HG03175 (cell line): ENCODE results near the gene STXBP2.

Experiments
- ATAC-seq: cut with Tn5 transposase; IDR thresholded peaks from one replicate; pipeline ENCODE4 v1.9.1; 2021; ENCODE audit warnings: mild to moderate bottlenecking, moderate library complexity; ENCODE audit not compliant: unreplicated experiment

Gene STXBP2

GRCh38 chr19:7636691-7637373 lies at the start of gene STXBP2:
TSS of gene STXBP2 (plus strand) at chr19:7637110. CDS start at chr19:7637150, 40 bp downstream.
- ATAC-seq = peak; percentile 82

DNA sequence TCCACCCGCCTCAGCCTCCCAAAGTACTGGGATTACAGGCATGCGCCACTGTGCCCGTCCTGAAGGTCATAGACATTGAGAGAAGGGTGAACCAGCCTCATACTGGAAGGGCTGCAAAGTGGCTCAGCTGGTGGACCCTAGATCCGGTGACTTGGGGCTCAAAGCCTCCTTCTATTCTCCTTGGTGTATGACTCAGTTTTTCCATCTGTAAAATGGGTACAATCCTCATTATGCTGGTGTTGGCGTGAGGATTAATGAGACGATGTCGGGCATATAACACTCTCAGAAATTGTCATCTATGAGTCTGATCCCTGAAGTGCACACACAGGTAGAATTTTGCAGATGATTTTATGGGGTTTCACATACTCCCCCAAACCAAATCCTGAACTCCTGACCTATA lies 47.1 kb upstream of the STXBP2 start:
- ATAC-seq = no peak

DNA sequence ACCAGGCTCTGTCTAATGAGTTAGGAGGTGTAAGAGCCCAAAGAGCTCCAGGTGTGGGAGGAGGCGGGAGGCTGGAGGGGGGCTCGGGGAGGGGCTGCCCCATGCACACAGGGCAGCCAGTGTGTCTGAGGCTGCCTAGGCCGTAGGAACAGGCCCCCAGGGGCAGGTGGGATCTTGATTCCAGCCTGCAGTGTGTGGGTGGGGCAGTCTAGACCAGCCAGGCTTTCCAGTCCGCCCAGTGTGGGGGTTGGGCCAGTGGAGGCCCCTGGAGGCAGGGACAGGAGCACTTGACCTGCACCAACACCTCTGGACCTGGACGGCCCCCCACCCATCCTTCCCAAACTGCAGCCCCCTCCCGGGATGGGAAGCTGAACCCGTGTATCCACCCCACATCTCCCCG lies 46.7 kb upstream of the STXBP2 start:
- ATAC-seq = no peak

DNA sequence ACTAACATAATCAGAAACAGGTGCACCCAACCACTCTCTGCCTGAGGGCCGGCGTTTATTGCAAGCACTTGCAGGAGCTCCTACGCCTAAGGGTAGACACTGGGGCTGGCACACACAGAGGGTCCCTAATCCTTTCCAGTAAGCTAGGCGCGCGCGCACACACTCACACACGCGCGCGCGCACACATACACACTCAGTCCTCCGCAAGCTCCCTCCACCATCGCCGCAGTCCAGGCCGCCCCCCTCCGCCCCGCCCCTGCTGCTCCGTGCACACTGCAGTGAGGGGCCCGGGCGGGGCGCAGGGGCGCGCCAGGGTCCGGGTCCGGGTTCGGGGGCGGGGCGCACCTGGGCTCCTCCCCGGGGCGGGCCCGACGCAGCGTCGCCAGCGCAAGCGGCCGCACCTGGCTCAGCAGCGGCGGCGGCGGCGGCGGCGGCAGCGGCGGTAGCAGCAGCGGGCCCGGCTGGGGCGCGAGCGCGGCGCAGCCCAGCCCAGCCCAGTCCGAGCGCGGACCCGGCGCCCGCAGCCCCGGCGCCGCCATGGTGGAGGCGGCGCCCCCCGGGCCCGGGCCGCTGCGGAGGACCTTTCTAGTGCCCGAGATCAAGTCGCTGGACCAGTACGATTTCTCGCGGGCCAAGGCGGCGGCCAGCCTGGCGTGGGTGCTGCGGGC lies 41.3 kb upstream of the STXBP2 start, which contains the start of gene CAMSAP3:
Gene CAMSAP3 (plus strand): TSS at position 398 of the 668 bp plus-strand sequence. CDS start 140 bp downstream, at position 538.
- ATAC-seq = no peak

DNA sequence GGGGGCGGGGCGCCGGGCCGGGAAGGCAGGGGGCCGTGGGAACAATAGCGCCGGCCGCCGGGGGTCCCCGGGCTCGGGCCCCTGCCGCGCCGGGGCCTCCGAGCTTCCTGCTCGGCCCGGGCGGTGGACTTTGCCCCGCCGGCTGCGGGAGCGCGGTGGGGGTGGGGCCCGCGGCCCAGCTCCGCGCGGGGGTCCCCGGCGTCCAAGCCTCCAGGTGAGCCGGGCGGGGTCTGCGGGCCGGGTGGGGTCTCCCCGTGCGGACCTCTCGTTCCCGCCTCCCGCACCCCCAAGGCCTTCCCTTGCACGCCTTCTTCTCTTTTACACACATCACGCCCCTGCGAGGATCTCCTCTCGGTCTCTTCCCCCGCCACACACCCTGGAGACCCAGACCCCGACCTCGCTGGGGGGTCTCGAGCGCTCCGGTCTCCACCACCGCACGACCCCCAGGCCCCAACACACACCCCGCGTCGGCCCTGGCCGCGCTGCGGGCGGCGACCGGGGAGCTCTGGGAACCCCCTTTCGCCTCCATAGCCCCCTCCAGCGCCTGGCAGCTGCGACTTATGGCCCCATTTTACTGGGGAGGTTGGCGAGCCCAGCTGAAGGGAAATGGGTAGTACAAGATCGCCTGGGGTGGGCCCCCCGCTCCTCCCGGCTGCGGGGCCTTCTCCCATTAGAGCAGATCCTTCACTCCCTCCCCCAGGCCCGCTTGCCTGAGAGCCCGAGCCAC lies 40.5 kb upstream of the STXBP2 start:
- no peak for ATAC-seq

GRCh38 chr19:7597689-7598088 lies 39.2 kb upstream of the STXBP2 start:
- ATAC-seq = no peak

DNA sequence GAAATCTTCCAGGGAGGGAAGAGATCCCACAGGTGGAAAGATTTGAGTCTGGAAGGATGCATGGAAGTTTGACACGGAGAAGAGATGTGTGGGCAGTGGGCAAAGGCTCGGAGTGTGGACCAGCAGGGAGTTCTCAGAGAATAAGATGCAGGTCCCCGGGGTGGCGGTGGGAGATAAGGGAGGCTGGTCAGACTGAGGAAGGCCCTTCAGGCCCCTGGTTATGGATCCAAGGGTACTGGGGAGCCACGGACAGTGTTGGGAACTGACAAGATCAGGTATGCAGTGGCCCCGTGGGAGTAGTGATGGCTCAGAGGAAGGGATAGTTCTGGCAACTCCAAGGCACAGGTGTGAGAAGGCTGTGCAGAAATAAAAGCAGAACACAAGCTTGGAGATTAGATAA lies 38.7 kb upstream of the STXBP2 start:
- ATAC-seq = no peak

- ATAC-seq = no peak
Observed at GRCh38 chr19:7600721-7601120, 36.2 kb upstream of the STXBP2 start.

DNA sequence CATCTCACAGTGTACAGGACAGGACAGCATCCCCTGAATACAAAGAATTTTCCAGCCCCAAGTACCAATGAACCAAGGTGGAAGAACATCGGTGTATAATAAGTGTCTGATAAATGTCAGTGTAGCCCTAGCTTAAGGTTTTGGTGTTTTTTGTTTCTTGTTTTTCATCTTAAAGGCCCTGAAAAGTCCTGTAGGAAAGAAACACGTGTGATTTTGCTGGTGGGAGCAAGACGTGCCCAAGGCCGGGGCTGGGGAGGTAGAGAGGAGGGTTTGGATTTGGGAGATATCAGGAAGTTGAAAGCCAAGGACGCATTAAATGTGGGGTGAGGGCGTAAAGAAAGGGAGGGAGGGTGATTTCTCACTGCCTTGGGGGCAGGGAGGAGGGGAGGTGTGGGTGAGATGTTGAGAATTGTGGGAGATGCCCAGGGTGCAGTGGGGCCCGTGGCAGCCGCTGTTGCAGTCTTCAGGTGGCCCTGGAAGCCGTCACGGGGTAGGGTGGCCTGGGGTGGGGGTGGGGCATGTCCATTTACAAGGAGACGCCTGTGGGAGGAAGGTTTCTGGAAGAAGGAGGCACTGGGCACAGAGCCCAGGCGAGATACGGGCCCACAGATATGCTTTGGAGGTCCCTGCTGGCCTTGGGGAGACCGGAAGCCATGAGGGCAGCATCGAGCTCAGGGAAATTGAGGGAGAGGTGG lies 34.5 kb upstream of the STXBP2 start:
- ATAC-seq = no peak

- ATAC-seq = no peak
Observed at GRCh38 chr19:7602935-7603497, 33.9 kb upstream of the STXBP2 start.

- no peak for ATAC-seq
Observed at GRCh38 chr19:7603919-7604318, 33.0 kb upstream of the STXBP2 start.

DNA sequence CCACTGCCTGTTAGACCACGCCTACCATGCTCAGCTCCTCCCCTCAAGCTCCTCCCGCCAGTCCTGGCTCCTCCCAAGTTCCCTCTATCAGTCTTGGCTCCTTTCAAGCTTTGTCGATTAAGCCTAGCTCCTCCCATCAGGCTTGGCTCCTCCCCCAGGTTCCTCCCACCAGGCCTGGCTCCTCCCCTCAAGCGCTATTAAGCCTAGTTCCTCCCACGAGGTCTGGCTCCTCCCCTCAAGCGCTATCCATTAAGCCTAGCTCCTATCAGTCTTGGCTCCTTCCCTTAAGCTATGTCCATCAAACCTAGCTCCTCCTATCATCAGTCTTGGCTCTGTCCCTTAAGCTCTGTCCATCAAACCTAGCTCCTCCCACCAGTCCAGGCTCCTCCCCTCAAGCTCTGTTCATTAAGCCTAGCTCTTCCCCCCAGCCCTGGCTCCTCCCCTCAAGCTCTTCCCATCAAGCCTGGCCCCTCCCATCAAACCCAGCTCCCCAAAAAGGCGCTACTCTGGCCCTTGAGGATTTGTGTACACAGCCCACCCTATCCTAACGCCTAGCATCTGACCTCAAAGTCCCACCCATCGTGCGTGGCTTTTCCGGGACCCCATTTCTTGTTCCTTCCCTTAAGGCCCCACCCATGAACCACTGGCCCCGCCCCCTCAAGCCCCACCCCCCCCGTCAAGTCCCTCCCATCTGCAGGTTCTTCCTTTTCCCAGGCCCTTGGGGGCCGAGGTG lies 31.3 kb upstream of the STXBP2 start:
- no peak for ATAC-seq

DNA sequence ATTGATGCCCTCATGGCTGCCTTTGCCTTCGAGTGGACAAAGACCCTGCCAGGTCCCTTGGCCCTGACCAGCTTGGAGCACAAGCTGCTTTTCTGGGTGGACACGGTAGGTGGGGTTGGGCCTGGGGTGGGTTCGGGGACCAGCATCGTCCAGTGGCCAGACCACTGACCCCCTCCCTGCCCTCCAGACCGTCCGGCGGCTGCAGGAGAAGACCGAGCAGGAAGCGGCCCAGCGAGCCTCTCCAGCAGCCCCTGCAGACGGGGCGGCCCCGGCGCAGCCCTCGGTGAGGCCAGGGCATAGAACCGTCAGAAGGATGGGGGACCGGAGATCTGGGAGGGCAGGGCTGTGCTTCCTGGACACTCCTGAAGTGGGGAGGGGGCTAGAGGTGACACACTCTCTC lies 30.6 kb upstream of the STXBP2 start:
- ATAC-seq = no peak

DNA sequence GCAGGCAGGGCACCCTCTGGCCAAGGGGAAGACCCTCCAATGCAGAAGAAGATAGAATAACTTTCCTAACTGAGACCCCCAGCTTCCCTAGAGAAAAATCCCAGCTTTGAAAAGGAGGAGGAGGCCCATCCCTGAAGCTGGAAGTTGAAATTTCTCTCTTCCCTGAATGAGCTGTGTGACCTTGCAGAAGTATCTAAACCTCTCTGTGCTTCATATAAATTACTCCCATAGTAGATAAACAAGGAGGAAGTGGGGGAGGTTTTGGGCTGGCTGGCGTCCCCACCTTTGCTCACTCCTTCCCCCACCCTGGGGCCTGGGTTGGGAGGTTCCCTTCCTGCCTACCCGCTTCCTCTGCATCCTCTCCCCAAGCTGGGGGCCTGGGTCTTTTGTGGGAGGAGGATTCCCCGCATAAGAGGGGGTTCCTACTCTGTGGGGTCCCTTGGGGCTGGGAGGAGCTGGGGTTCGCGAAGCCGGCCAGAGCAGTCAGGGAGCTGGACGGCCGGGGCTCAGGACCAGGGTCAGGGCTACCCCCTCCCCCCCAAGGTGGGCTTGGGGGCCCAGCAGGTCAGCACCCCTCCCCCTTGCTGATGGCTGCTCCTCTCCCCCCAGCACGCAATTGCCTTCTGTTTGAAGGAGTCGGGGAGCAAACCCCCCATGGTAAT lies 29.6 kb upstream of the STXBP2 start:
- no peak for ATAC-seq

DNA sequence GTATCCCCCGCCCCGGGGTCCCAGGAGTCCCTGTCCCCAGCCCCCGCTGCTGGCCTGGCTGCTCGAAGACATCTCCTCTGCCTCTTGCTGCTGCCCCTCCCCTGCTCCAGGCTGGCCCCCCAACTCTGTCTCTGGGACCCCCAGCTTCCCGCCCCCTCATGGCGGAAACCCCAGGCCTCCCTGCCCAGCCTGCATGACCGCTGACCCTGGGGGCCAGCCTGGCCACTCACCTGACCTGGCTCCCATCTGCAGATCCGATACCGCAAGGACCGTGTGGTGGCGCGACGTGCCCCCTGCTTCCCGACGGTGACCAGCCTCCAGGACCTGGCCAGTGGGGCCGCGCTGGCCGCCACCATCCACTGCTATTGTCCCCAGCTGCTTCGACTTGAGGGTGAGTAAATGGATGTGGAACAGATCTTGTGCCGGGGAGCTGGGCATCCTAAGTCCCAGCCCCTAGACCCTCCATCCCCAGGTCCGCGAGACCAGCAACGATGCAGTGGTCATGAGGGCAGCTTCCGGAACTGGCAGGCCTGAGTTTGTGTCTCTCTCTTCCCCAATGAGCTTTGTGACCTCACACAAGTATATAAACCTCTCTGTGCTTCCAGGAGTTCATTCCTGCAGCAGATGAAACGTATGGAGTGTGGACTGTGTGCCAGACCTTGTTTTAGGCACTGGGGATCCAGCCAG lies 28.9 kb upstream of the STXBP2 start:
- ATAC-seq = no peak

DNA sequence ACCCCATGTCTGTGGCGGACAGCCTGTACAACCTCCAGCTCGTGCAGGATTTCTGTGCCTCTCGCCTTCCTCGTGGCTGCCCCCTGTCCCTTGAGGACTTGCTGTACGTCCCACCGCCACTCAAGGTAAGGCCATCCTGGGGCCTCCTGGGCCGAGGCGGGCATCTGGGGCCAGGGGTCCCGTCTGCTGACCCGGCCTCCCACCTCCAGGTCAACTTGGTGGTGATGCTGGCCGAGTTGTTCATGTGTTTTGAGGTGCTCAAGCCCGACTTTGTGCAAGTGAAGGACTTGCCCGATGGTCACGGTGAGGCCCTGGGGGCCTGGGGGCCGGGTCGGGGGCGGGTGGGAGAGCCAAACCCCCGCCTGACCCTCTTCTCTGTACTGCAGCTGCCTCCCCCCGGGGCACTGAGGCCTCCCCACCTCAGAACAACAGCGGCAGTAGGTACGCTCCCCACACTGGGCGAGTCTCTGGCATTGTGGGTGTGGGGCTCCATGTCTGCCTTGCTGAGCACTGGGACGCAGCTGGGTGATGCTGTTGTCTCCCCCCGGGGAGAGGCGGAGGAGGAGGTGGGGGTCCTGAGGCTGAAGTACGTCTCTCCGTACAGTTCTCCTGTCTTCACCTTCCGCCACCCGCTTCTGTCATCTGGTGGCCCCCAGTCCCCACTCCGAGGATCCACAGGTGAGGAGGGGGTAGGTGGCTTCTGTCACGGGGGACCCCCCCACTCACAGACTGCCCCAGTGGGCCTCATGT lies 26.2 kb upstream of the STXBP2 start:
- no peak for ATAC-seq

- ATAC-seq = no peak
Observed at GRCh38 chr19:7611541-7612279, 25.2 kb upstream of the STXBP2 start.
